PC-9 (cell line): ENCODE data around the gene C1QTNF7.

Experiments used
- CTCF ChIP-seq: fragments of 200-600 bp; sonication (generic); conservative IDR thresholded peaks from 2 replicates; pipeline ENCODE4 v1.6.1; 2017; ENCODE audit warnings: mixed run types, antibody characterized with exemption, mild to moderate bottlenecking, moderate library complexity
- EZH2 ChIP-seq: fragments of 200-600 bp; sonication (generic); IDR thresholded peaks from 2 replicates; pipeline ENCODE4 v1.8.0; 2017; ENCODE audit warnings: antibody characterized with exemption, low read depth

- TF ChIP-seq CTCF = no peak
- no peak for TF ChIP-seq EZH2
These were observed 31.9 kb downstream of the C1QTNF7 start for GRCh38 chr4:15459706-15460105.
